ENCODE measurements around the gene PRDM16.

Gene PRDM16

DNA sequence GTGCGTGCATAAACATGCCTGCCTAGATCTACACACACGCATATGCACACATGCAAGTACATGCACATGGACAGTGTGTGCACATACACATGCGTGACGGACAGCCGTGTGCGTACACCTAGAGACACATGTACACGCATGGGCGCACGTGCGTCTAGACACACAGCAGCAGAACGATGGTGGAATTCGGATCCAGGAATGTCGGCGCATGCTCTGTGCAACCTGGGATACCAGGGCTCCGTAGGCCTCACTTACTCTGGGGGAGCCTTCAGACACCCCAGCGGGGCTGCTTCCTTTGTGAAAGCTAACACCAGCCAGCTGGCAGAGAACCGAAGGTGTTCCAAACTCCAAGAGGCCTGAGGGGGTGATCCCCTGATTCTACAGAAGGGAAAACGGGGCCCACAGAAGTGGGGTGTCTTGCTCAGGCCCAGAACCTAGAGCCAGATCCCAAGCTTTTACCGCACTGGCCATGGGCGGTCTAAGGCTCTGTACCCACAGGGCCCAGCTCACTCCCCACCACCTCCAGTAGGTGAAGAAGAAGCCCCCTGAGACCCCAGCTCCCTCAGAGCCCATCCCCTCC, 358.0 kb downstream of the PRDM16 start:
- no peak for DNase-seq

DNA sequence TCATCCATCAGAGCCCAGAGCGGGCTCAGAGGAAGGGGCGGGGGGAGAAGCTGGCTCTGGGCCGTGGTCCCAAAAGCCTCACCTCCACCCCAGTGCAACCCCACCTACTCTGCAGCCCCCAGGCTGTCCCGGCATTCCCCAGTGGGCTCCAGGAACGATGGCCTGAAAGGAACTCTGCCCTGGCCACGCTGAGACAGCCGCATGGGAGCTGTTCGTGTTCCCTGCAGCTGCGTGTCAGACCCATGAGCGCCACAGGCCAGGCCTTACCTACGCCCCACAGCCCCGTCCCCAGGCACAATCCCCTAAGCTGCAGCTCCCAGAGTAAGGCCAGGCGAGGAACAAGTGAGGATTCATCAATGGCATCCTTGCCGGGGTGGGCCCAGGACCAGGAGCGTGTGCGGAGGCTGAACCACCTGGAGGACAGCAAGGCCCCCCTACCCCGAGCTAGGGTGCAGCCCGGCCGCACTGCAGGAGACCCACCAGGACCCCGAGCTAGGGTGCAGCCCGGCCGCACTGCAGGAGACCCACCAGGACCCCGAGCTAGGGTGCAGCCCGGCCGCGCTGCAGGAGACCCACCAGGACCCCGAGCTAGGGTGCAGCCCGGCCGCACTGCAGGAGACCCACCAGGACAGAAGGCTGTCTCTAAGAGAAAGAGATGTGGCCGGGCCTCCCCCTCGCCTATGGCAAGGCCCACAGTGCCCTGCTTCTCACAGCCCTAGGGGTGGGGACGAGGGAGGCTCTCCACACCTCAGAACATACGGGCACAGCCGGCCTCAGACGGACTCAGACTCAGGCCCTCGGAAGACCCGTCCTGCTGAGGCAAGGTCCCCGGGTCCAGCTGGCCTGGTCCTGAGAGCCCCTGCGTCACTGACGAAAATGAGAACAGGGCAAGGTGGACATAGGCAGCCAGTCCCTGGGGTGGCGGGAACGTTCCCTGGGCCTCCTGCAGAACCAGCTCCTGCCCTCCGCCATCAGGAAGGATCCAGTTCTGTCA, 359.0 kb downstream of the PRDM16 start:
- DNase-seq = no peak

DNA sequence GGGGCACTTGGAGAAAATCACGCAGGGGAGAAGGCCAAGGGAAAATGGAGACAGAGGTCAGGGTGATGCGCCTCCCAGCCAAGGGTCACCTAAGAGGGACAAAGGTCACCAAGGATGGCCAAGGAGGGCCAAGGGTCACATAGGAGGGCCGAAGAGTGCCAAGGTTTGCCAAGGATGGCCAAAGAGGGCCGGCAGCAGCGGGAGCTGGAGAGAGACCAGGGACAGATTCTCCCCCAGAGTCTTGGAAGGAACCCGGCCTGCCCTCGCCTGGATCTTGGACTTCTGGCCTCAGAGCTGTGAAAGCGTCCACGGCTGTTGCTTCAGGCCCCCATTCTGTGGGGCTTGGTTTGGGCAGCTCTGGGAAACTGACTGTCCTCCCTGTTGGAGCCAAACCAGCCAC, 359.9 kb downstream of the PRDM16 start:
- no peak for DNase-seq

DNA sequence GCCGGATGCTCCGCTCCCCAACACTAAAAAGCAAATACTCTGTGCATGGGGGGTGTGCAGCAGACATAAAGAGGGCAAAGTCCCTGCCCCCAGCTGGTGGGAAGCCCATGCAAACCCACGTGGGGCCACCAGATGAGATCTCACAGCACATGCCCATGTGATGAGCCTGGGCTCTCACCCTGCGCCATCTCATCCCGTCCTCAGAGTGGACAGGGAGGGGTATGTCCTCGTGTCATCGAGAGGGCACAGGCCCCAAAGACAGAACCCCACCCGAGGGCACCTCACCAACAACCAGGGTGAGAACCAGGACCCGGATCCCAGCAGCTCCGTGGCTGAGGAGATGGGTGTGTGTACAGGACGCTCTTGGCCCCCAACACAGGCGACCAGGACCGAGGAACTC, 360.3 kb downstream of the PRDM16 start:
- no peak for DNase-seq

DNA sequence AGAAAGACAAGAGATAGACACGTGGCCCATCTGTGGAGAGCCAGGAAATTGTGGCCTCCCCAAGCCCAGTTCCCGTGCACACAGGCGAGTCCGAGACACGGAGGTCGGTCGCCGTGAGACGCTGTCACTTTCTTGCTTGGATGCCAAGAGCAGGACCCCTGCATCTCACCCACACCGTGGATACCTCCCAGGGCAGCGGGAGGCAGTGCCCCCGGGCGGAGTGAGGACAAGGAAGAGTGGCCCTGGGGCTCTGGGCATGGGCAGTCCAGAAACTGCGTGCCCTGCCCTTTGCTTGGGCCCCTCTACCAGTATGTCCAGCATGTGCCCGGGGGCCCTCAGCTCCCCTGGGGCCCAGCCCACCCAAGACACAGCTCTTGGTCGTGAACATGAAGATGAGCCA, 360.8 kb downstream of the PRDM16 start:
- DNase-seq = no peak

DNA sequence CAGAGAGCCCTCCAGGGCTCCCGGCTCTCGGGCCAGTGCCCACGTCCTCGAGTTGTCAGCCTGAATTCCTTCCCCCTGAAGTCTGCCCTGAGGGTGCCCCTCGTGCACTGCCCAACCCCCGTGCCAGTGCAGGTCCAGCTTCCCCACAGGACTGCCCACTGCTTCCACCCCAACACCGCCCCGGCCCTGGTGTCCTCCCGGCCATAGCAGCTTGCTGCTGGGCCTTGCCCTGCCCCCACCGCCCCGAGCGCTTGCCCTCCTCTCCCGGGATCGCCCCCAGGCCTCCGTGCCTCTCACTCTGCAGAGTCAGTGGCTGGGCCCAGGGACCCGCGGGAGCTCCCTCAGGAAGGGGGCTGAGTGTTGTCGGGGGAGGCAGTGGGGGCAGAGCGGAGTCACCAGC, 361.4 kb downstream of the PRDM16 start:
- DNase-seq = no peak

DNA sequence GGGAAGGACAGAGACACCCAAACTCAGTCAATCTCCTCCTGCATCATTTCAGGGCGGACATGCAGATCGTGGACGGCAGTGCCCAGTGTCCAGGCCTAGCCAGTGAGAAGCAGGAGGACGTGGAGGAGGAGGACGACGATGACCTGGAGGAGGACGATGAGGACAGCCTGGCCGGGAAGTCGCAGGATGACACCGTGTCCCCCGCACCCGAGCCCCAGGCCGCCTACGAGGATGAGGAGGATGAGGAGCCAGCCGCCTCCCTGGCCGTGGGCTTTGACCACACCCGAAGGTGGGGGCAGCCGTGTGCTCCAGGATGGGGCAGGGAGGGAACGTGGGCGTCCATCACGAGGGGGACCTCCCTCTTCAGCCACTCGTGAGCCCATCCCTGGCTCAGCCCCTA, 361.8 kb downstream of the PRDM16 start:
- no peak for DNase-seq

DNA sequence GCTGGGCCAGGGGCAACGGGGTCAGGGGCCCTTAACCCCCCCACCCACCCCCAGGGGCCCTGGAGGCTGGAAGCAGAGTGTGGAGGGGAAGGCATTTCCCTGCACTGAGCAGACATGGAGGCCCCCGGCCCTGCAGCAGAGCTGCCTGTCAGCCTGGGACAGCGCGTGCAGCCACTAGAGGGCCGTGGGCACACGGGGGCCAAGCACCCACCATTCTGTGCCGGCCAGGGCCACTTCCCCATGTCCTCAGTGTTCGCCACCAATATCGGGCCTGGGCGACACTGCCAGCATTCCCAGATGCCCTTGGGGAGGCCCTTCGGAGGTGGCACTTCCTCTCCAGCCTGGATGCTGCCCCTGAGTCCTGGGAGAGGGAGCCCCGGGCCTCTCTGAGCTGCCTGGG, 362.3 kb downstream of the PRDM16 start:
- no peak for DNase-seq

DNA sequence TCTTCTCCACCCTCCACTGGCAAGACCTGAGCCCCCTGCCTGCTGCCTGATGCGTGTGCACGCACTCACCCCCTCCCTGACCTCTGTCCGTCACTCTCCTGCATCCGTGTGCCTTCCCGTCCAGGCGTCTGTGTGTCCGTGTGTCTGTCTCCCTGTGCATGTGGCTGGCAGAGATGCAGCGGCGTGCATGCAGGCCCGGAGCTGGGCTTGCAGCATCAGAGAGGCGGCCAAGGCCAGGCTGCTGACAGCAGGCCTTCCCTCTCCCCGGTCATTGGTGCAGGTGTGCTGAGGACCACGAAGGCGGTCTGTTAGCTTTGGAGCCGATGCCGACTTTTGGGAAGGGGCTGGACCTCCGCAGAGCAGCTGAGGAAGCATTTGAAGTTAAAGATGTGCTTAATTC, 362.7 kb downstream of the PRDM16 start:
- no peak for DNase-seq

DNA sequence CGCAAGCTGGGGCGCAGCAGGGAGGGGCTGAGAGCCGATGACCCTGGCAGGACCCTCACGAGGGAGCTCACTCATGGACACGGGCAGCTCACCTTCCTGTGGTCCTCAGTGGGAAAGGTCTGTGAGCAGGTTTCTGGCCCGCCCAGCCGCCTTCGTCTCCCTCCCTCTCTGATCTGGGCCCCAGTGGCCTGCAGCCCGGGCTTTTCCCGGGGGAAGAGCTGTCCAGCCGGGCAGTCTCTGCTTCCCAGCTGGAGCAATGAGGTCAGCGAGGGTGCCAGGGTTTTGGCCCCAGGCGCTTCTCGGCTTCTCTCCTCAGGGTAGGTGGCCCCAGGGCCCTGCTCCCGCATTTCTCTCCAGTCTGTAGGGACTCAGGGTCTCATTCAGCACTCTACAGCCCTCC, 363.3 kb downstream of the PRDM16 start:
- DNase-seq = no peak

DNA sequence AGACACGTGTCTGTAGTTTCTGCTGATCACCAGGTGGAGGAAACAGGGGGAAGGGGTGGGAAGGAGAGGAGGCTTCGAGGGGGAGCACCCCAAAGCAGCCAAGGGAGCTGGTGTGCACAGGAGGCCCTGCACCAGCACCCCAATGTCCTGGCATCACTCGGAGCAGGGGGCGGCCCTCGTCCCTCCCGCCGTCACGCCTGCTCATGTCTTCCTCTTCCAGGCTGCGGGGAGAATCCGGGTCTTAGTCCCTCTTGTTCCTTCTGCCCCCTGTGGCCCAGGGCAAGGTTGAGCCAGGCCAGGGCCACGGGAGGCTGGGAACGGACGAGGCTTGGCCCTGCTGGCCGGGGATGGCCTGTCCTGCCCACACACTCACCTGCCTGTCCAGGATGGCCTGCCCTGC, 364.1 kb downstream of the PRDM16 start:
- DNase-seq = no peak

DNA sequence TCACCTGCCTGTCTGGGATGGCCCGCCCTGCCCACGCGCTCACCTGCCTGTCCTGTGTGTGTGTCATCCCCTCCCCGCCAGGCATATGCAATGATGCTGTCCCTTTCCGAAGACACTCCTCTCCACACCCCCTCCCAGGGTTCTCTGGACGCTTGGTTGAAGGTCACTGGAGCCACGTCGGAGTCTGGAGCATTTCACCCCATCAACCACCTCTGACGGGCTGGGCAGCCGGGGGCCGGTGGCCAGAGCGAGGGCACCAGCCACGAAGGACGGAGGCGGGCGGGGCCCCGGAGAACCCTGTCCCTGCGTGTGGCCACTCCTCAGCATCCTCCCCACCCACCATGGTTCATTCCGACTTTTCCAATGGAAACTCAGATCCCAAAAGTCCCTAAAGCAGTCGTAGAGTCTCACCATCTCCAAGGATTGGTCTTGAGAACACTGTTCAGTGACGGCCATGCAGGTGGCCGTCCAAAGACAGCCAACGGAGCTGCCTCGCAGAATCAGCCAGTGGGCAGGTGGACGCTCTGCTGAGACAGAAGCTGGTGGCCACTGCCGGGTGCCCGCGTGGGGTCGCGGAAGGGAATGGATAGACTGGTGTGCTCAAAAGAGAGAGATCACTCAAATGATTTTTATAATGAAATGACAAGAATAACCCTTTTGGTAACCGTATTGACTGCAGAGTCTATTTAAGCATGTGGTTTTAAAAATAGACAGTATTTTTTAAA, 364.8 kb downstream of the PRDM16 start:
- DNase-seq = no peak

DNA sequence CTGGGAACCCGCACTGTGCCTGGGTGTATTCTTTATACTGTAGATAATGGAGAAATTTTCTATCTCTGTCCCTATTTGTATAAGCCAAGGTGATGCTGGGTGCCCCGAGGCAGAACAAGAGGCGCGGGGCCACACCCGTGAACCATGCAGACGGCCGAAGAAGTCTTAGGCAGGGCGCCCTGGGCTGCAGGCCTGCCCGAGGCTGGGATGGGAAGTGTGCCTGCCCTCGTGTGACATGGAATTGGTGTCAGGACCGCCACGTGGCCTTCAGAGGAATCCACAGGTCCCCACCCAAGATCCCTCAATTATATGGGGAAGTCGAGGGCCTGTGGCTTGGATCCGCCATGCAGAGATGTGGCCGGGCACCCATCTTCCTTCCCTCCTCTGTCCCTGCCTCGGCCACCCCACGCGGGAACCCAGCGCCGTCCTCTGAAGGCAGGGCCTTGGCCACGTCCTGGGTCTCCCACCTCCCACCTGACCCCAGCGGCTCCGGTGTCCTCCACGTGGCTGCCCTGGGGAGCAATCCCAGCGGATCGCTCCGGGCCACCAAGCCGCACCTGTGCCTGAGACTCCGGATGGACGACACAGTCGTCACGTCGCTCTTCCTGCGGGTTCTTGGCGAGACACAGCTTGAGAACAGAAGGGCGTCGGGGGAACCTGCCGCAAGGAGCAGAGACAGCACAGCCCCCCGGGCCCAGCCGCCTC, 365.6 kb downstream of the PRDM16 start:
- DNase-seq = no peak

DNA sequence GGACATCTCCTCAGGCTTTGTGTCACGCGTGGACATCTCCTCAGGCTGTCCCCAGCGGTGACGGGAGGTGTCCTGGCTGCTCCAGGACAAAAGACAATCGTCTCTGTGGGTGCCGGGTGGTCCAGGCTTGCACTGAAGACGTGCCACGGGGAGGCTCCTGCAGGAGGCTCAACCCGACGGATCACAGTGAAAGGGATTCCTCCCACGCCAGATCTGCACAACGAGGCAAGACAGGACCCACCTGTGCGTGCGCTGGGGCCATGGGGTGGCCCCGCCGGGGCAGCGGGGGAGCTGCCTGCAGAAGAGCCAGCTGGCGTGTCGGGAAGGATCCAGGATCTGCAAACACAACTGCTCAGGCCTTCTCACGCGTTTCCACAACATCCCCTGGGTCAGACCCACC, 366.7 kb downstream of the PRDM16 start:
- no peak for DNase-seq

DNA sequence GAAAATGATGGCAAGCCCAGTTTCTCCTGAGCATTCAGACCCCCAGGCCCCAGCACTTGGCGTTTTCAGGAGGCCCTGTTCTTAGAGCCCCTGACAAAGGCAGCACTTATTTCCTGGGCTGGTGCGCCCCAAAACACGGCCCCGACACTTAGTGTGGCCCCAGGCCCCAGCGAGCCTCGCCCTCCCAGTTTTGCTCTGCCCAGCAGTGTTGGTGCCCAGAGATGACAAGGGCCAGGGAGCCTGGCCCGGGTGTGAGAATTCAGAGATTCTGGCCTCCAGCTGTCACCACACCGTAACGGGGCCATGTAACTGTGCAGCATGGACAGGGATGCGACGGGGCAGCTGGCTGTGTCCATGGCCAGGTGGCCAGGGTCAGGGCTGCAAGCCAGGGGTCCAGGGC, 367.4 kb downstream of the PRDM16 start:
- DNase-seq = no peak

DNA sequence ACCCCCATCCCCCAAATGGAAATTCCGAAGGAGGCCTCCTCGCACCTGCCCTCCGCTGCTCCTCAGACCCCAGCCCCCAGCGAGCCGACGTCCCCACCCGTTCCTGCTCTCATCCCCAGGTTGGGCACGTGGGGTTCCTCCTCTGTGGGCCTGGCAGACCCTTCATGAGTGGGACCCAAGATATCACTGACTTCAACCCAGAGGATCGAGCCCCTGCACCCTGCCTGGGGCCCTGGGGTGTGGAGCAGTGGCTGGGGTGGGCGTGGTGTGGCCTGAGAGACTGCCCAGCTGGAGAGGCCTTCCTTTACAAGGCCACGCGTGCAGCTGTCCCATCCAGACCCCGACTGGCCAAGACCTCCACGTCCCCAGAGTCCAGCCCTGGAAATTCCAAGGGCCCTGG, 367.9 kb downstream of the PRDM16 start:
- DNase-seq = no peak

DNA sequence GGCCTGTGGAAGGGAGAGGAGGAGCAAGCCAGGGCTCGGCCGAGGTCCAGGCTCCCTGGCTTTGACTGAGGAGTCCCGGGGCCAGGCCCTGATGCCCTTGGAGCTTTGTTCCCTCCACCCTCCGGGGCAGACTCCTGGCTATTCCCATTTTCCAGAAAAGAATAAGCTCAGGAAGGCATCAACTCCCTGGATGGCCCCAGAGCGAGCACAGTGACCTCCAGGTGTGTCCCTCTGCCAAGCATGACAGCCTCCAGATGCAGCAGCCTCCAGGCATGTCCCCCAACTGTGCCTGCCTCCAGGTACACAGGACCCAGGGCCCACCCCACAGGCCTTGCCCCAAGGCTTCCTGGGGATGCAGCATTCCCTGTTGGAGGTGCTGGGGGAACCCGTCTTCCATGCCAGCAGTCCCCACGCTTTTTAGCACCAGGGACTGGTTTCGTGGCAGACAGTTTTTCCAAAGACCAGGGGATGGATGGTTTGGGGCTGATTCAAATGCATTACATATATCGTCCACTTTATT, 369.7 kb downstream of the PRDM16 start:
- DNase-seq = no peak

DNA sequence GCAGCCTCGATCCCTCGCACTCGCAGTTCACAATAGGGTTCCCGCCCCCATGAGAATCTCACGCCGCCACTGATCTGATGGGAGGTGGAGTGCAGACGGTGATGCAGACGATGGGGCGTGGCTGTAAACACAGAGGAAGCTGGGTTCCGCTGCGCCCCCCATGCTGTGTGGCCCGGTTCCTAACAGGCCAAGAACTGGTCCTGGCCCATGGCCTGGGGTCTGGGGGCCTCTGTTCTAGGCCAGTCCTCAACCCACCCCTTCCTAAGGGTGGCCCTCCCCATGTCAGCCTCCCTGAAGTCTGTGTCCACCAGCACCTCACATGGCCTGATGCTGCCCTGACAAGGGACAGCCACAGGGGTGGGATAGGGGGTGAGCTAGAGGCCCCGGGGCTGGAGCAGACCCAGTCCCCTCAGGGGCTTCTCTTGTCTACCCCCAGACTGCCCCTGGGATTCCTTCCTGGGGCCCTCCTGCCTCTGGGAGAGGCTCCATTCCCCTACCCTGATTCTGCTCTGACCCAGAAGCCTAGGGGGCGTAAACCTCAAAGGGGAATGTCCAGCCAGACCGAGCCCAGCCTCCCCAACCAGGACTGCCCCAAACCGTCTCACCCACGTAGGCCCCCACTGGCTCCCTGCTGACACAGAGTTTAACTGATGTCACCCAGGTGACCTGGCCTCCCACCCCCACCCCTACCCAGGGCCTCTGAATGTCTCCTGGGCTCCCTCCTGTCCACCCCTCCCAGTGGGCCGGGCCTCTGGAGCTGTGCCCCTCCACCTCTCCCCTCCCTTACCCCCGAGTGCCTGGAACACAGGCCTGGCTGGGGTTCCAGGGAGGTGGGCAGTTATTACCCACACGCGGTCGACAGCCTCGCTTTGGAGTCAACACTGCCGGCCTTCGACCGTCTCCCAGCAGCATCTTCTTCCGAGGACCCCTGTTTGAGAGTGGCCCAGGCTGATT, 370.6 kb downstream of the PRDM16 start:
- DNase-seq = no peak

DNA sequence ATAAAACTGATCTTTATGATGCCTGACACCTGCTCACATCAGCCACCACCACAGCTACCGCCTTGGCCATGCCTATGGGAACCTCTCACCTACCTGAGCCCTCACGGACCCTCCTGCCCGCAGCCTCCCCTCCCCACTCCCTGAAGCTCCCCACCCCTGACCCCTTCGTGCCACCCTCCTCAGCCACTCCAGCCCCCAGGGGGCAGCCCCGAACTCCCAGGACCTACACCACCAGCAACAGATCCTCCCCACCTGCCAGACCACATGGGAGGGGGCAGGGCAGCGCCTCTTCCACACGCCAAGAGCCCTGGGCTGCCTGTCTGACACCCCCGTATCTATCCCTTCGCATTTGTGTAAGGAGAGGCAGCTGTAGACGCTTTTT, 371.3 kb downstream of the PRDM16 start:
- DNase-seq = no peak

DNA sequence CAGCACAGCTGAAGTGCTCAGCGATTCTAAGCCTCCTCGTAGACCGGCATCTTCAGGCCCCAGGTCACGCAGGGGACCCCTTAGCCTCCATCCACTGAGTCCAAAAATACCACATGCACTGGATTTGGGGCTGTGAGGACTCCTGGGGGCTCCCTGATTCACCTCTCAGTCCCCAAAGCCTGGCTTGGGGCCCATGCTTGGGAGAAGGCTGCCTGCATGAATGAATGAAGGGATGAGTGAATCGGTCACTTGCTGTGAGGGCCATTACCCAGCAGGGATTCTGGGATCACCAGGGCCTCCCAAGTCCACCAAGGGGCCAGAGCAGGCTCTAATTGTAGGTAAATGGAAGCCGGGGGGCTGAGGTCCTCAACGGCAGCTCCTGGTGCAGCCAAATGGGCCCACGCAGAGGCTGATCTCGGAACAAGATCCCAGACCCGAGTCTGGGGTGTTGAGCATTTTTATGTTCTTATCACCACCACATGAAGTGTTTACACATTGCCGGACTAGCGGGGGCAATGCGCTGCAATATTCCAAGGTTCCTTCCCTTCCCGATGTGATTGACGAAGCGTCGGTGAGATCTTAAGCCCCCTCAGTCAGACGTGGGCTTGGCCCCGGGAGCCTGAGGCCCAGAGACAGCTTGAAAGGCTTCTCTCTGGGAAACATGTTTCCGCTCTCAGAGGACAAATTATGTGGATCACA, 371.9 kb downstream of the PRDM16 start:
- DNase-seq = no peak

DNA sequence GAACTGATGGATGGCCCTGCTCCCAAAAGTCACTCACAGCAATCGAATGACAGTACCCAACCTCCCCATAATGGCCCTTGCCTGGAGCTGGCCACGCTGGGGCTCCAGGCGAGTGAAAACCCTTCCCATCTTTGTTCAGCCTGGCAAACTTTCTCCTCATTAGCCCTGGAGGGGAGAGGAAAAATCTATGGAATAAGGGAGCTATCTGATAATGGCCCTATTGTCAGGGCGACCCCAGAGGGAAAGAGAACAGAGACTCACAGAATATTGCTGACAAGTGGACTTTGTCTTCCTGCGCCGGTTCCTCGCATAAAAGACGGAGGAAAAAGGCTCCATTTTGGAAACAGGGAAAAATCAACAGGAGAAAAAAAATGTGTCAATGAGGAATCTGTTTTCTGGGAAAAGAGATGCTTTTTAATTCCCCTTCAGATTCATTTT, 372.4 kb downstream of the PRDM16 start:
- DNase-seq = no peak

Data from CD4-positive, alpha-beta T cell treated with Interleukin-4 for 1 hour (primary cell).